Trophoblast cell (in vitro differentiated cells and primary cell): ENCODE results near the gene SLC17A8.

Source experiments
- DNase-seq, 2 donors: peaks; one replicate each; pipeline ENCODE4 v3.0.0-alpha.2; 2016
- H2AFZ ChIP-seq: 2 replicates; pipeline ENCODE4 v1.6.1; 2013; ENCODE audit warnings: low read length, moderate library complexity, mild to moderate bottlenecking; ENCODE audit not compliant: insufficient read depth, poor library complexity
- H2AK5ac ChIP-seq: 2 replicates; pipeline ENCODE4 v1.6.1; 2013; ENCODE audit warnings: mild to moderate bottlenecking, low read length
- H2BK120ac ChIP-seq: 2 replicates; pipeline ENCODE4 v1.6.1; 2013; ENCODE audit warnings: low read length, mild to moderate bottlenecking, moderate library complexity; ENCODE audit not compliant: insufficient read depth, poor library complexity
- H2BK12ac ChIP-seq: 2 replicates; pipeline ENCODE4 v1.6.1; 2013; ENCODE audit warnings: mild to moderate bottlenecking, low read length, moderate library complexity
- H2BK5ac ChIP-seq: 2 replicates; pipeline ENCODE4 v1.6.1; 2013; ENCODE audit warnings: low read length, low read depth, moderate library complexity, mild to moderate bottlenecking; ENCODE audit not compliant: poor library complexity
- H3K14ac ChIP-seq: 2 replicates; pipeline ENCODE4 v1.6.1; 2013; ENCODE audit warnings: mild to moderate bottlenecking, low read length
- H3K18ac ChIP-seq: 2 replicates; pipeline ENCODE4 v1.6.1; 2013; ENCODE audit warnings: mild to moderate bottlenecking, low read length
- H3K23ac ChIP-seq: 2 replicates; pipeline ENCODE4 v1.6.1; 2013; ENCODE audit warnings: low read length
- H3K27ac ChIP-seq: 2 replicates; pipeline ENCODE4 v1.5.1; 2013; ENCODE audit warnings: low read depth, mild to moderate bottlenecking, inconsistent platforms, low read length, moderate library complexity
- H3K27me3 ChIP-seq: 2 replicates; pipeline ENCODE4 v1.6.1; 2013; ENCODE audit warnings: inconsistent platforms, mild to moderate bottlenecking, low read length, moderate library complexity; ENCODE audit not compliant: insufficient read depth
- H3K36me3 ChIP-seq, 2 experiments: 1 replicate in 1 of 2; 2 replicates in 1 of 2; pipeline ENCODE4 v1.6.1; 2013; ENCODE audit warnings: low read length in 2 of 2, mild to moderate bottlenecking in 2 of 2, moderate library complexity in 1 of 2; ENCODE audit not compliant: insufficient read depth in 2 of 2, control insufficient read depth in 1 of 2
- H3K4ac ChIP-seq: 2 replicates; pipeline ENCODE4 v1.6.1; 2013; ENCODE audit warnings: low read depth, mild to moderate bottlenecking, low read length, moderate library complexity
- H3K4me1 ChIP-seq, 2 experiments: 1 replicate in 1 of 2; 2 replicates in 1 of 2; pipeline ENCODE4 v1.6.1; 2013; ENCODE audit warnings: low read length in 2 of 2, mild to moderate bottlenecking in 2 of 2, moderate library complexity in 1 of 2; ENCODE audit not compliant: insufficient read depth in 2 of 2, control insufficient read depth in 1 of 2
- H3K4me2 ChIP-seq: 2 replicates; pipeline ENCODE4 v1.6.1; 2013; ENCODE audit warnings: inconsistent platforms, mild to moderate bottlenecking, low read length, moderate library complexity
- H3K4me3 ChIP-seq: 2 replicates; pipeline ENCODE4 v1.5.1; 2013; ENCODE audit warnings: mild to moderate bottlenecking, low read depth, low read length, inconsistent platforms
- H3K79me1 ChIP-seq: one replicate; pipeline ENCODE4 v1.6.1; 2013; ENCODE audit warnings: low read length
- H3K79me2 ChIP-seq: 2 replicates; pipeline ENCODE4 v1.6.1; 2013; ENCODE audit warnings: low read length, mild to moderate bottlenecking; ENCODE audit not compliant: control insufficient read depth, insufficient read depth, poor library complexity
- H3K9ac ChIP-seq: 2 replicates; pipeline ENCODE4 v1.6.1; 2013; ENCODE audit warnings: mild to moderate bottlenecking, low read length
- H3K9me3 ChIP-seq: 2 replicates; pipeline ENCODE4 v1.6.1; 2013; ENCODE audit warnings: low read depth, mild to moderate bottlenecking, control low read depth, inconsistent platforms, low read length; ENCODE audit not compliant: insufficient read depth
- H4K12ac ChIP-seq: 2 replicates; pipeline ENCODE4 v1.6.1; 2013; ENCODE audit warnings: low read depth, mild to moderate bottlenecking, low read length, moderate library complexity
- H4K8ac ChIP-seq: 2 replicates; pipeline ENCODE4 v1.6.1; 2013; ENCODE audit warnings: low read depth, mild to moderate bottlenecking, low read length, moderate library complexity
- H4K91ac ChIP-seq: one replicate; pipeline ENCODE4 v1.6.1; 2013; ENCODE audit warnings: low read depth, mild to moderate bottlenecking, low read length, moderate library complexity
- WGBS: extraction: QIAGEN DNeasy Blood & Tissue Kit; methylation state at CpG from one replicate; pipeline ENCODE4 v1.1.7; 2013; ENCODE audit warnings: missing lambda C conversion rate; ENCODE audit not compliant: insufficient read length, insufficient coverage; ENCODE audit errors: extremely low coverage; 5-methylcytosine and 5-hydroxymethylcytosine counted together

SLC17A8 gene

DNA sequence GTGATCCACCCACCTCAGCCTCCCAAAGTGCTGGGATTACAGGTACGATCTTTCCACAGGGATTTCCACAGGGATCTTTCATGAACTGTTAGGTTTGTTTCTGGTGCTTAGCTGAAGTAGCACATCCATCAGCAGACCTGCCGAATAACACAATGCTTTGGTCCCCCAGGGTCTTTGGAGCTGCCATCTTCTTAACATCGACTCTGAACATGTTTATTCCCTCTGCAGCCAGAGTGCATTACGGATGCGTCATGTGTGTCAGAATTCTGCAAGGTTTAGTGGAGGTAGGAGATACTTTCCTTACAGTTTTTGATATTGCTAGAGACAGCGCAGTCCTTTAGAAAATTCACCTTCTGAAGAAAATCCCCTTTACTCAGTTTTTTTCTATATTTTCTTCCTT lies 36.3 kb downstream of the SLC17A8 start:
- no peak overlapping the region for H2BK5ac ChIP-seq
- H3K4me2 ChIP-seq: no peak overlapping the region
- no peak overlapping the region for H3K14ac ChIP-seq
- H2BK12ac ChIP-seq: no peak overlapping the region
- no CpG with 5 or more reads among the region's 6 CpGs for whole genome bisulfite sequencing
- H3K4me3 ChIP-seq: no peak overlapping the region
- no peak overlapping the region for H2AFZ ChIP-seq
- no peak overlapping the region for H3K27ac ChIP-seq
- no peak overlapping the region for H2BK120ac ChIP-seq
- no peaks in the 10 kb centered on the region for H3K79me1 ChIP-seq
- no peaks in the 10 kb centered on the region for H3K36me3 ChIP-seq
- no peaks in the 10 kb centered on the region for H3K4me1 ChIP-seq
- no peak overlapping the region for H3K18ac ChIP-seq
- H4K12ac ChIP-seq: no peak overlapping the region
- no peaks in the 10 kb centered on the region for H3K27me3 ChIP-seq
- no peak for DNase-seq
- no peaks in the 10 kb centered on the region for H3K79me2 ChIP-seq
- no peak overlapping the region for H2AK5ac ChIP-seq
- H3K23ac ChIP-seq: no peak overlapping the region
- no peak overlapping the region for H3K9ac ChIP-seq
- no peak overlapping the region for H4K91ac ChIP-seq
- H3K4ac ChIP-seq: no peak overlapping the region
- H4K8ac ChIP-seq: no peak overlapping the region
- H3K9me3 ChIP-seq: no peaks in the 10 kb centered on the region

DNA sequence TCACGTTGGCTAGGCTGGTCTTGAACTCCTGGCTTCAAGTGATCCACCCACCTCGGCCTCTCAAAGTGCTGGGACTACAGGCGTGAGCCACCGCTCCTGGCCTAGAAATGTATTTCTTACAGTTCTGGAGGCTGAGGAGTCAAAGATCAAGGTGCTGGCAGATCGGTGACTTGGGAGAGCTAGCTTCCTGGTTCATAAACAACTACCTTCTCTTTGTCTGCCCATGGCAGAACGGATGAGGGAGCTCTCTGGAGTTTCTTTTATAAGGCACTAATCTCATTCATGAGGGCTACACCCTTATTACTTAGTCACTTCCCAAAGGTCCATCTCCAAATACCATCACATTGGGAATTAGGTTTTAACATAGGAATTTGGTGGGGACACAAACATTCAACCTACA lies 38.9 kb downstream of the SLC17A8 start:
- no peak overlapping the region for H2AK5ac ChIP-seq
- H3K14ac ChIP-seq: no peak overlapping the region
- peaks cover 3 to 10% of the 10 kb centered on the region in 2 experiments for H3K4me1 ChIP-seq
- no peaks in the 10 kb centered on the region for H3K27me3 ChIP-seq
- H2BK120ac ChIP-seq: no peak overlapping the region
- no peak overlapping the region for H3K23ac ChIP-seq
- H3K36me3 ChIP-seq: no peaks in the 10 kb centered on the region
- no peak overlapping the region for H3K9ac ChIP-seq
- no peak overlapping the region for H4K91ac ChIP-seq
- peaks cover 7% of the 10 kb centered on the region for H3K79me1 ChIP-seq
- no peak overlapping the region for H3K18ac ChIP-seq
- H2AFZ ChIP-seq: no peak overlapping the region
- H3K79me2 ChIP-seq: no peaks in the 10 kb centered on the region
- no CpG with 5 or more reads among the region's 6 CpGs for WGBS
- no peak overlapping the region for H4K12ac ChIP-seq
- H3K4me3 ChIP-seq: no peak overlapping the region
- no peak overlapping the region for H2BK12ac ChIP-seq
- no peak overlapping the region for H3K4ac ChIP-seq
- no peak overlapping the region for H2BK5ac ChIP-seq
- H4K8ac ChIP-seq: no peak overlapping the region
- H3K9me3 ChIP-seq: no peaks in the 10 kb centered on the region
- H3K27ac ChIP-seq: no peak overlapping the region
- no peak for DNase-seq
- H3K4me2 ChIP-seq: no peak overlapping the region

DNA sequence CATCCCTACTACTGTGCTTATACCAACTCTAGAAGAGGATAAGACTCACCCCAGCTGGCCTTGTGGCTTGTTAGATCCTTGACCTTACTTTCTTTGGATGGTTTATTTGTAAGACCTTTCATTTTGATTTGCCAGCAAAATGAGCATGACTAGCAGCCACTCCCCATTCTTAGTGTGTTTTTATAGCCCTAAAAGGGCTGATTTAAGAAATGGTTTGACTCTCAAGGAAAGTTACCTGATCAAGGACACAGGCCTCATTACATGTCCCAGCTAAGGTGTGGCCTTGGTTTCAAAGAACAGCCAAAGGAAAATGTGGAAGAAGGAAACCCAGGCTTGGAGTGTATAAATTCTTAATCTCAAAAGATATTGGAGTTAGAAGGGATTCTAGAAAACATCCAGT lies 41.4 kb downstream of the SLC17A8 start:
- no peak overlapping the region for H3K4me3 ChIP-seq
- no peak overlapping the region for H3K9ac ChIP-seq

DNA sequence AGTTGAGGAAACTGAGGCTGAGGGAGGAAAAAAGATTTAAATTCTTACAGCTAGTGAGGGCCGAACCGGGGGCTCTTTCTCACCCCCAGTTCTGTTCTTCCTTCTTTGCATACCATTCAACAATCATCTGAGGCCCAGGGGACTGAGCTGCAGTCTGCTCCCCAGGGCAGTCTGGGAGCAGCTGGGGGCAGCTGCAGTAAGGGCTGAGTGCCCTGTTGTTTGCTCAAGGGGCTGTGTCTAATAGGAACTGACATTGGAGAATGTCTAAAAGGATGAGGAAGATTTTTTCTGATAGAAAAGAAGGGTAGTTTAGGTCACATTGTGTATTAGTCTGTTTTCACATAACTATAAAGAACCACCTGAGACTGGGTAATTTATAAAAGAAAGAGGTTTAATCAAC lies 42.2 kb downstream of the SLC17A8 start:
- no peak for DNase-seq
- Histone ChIP-seq H2BK5ac (no peak overlapping the region), H3K23ac (no peak overlapping the region), H3K9ac (no peak overlapping the region), H3K27me3 (no peaks in the 10 kb centered on the region), H3K79me2 (no peaks in the 10 kb centered on the region), H3K4ac (no peak overlapping the region), H4K8ac (peak overlapping the region; percentile 9), H2BK12ac (no peak overlapping the region), H4K12ac (no peak overlapping the region), H3K27ac (no peak overlapping the region), H3K18ac (no peak overlapping the region), H3K36me3 (no peaks in the 10 kb centered on the region), H4K91ac (peak overlapping the region; percentile 18), H3K79me1 (peaks cover 10% of the 10 kb centered on the region), H3K14ac (no peak overlapping the region), H3K4me1 (peaks cover 8 to 13% of the 10 kb centered on the region in 2 experiments), H2AK5ac (no peak overlapping the region), H3K4me2 (no peak overlapping the region), H3K9me3 (no peaks in the 10 kb centered on the region), H3K4me3 (no peak overlapping the region), H2AFZ (no peak overlapping the region), H2BK120ac (no peak overlapping the region)
- WGBS: no CpG with 5 or more reads among the region's 2 CpGs

More for the DNA sequence above, 41.4 kb downstream of the SLC17A8 start:
- H4K8ac ChIP-seq: no peak overlapping the region
- H2BK120ac ChIP-seq: no peak overlapping the region
- H2AK5ac ChIP-seq: no peak overlapping the region
- H3K4me1 ChIP-seq: peaks cover 8 to 13% of the 10 kb centered on the region in 2 experiments
- peak overlapping the region; percentile 75 for H2BK12ac ChIP-seq
- no peak overlapping the region for H3K4me2 ChIP-seq
- no peaks in the 10 kb centered on the region for H3K27me3 ChIP-seq
- H3K14ac ChIP-seq: no peak overlapping the region
- DNase-seq: no peak
- no peak overlapping the region for H3K18ac ChIP-seq
- no peak overlapping the region for H3K23ac ChIP-seq
- no peaks in the 10 kb centered on the region for H3K9me3 ChIP-seq
- H3K79me2 ChIP-seq: no peaks in the 10 kb centered on the region
- H3K27ac ChIP-seq: no peak overlapping the region
- H2BK5ac ChIP-seq: no peak overlapping the region
- no peak overlapping the region for H2AFZ ChIP-seq
- no peak overlapping the region for H3K4ac ChIP-seq
- H4K91ac ChIP-seq: no peak overlapping the region
- H3K79me1 ChIP-seq: peaks cover 10% of the 10 kb centered on the region
- no peaks in the 10 kb centered on the region for H3K36me3 ChIP-seq
- H4K12ac ChIP-seq: no peak overlapping the region
